Measurements from ENCODE around the gene HEXIM1. TPM values are rescaled to one million over a fixed set of nuclear protein-coding genes. Genes with fewer than 3 reads are reported as not detected.

Gene HEXIM1
- polyA plus RNA-seq, 3 donors from 2014 or later = 1.1 to 7.2 (median 3.0) TPM

DNA sequence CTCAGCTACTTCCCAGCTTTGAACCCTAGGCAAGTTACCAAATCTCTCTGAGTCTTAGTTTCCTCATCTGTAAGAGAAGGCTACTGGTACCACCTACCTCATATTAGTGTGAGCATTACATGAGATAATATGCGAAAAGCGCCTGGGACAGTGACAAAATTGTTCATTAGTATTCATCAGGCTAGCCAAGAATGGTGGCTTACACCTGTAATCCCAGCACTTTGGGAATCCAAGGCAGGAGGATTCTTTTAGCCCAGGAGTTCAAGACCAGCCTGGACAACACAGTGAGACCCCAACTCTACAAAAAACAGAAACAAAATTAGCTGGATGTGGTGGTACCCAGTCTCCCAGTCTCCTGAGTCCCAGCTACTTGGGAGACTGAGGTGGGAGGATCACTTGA is 19.3 kb upstream of the HEXIM1 start:
- no peak overlapping the region for H3K4me3 Mint-ChIP-seq
- peaks cover 4 to 5% of the 10 kb centered on the region in 2 donors for H3K4me1 Mint-ChIP-seq
- H3K27me3 Mint-ChIP-seq (ENCODE audit: low read depth in 3 of 3) = peaks cover 4 to 7% (median 5%) of the 10 kb centered on the region in 3 donors
- no peaks in the 10 kb centered on the region for H3K36me3 Mint-ChIP-seq
- no peak for DNase-seq
- no peak overlapping the region for H3K27ac Mint-ChIP-seq
- H3K9me3 Mint-ChIP-seq = no peaks in the 10 kb centered on the region

DNA sequence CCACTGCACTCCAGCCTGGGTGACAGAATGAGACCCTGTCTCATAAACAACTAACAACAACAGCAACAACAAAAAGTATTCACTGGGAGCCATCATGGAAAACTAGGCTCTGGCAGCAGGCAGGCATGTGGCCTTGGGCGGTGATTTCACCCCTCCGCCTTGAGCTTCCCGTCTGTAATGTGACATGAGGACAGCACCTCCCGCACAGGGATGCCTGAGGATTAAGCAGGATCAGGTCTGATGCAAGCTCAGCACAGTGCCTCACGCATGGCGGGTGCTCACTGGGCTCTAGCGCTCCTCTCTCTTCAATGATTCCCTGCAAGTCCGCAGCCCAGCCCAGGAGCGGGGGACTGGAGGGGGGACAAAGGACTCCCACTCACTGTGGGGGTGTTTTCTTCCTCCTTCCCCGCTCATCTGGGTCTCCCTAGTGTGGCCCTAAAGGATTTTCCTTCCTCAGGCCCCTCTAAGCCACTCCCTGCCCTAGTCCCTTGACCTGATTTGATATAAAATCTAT is 18.8 kb upstream of the HEXIM1 start:
- Mint-ChIP-seq H3K27ac (no peak overlapping the region), H3K36me3 (no peaks in the 10 kb centered on the region), H3K4me3 (no peak overlapping the region), H3K27me3 (ENCODE audit: low read depth in 3 of 3) (peaks cover 4 to 7% (median 5%) of the 10 kb centered on the region in 3 donors), H3K9me3 (no peaks in the 10 kb centered on the region), H3K4me1 (peaks cover 4 to 6% of the 10 kb centered on the region in 2 donors)
- DNase-seq = no peak

DNA sequence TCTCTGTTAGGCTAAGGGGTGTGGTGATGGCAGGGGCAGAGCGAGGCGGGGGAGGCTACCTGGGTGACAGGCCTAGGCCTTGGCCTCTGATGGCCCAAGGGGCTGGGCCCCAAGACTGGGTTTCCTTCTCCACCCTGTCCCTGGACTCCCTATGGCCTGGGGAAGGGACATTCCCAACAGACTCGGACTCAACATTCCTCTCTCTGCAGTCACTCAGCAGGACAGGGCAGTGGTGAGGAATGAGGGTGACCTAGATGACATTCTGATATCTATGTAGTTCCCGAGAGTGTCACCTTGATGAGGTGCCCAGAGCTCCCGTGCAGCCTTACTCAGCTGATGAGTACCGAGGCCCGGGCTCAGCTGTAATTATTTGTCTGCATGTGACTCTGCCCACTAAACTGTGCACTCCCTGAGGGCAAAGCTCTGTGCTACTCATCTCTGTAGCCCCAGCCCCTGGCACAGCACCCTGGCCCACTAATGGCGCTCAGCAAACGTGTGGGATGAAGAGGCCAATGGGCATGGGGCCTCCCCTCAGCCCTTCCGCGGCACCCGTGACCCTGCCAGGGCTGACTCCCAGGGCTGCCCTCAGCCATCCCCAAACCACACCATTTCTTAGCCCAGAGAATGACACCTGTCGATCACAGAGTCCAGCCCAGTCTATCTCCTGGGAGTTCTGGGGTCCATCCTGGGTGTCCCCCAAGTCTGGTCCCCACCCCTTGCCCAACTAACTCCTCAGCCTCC is 18.2 kb upstream of the HEXIM1 start:
- no peak overlapping the region for H3K27ac Mint-ChIP-seq
- H3K9me3 Mint-ChIP-seq = no peaks in the 10 kb centered on the region
- H3K36me3 Mint-ChIP-seq = no peaks in the 10 kb centered on the region
- H3K27me3 Mint-ChIP-seq (ENCODE audit: low read depth in 3 of 3) = peaks cover 4 to 7% (median 6%) of the 10 kb centered on the region in 3 donors
- peak overlapping the region in 1 of 5 donors; percentile 47 for H3K4me3 Mint-ChIP-seq
- H3K4me1 Mint-ChIP-seq = peaks cover 6 to 8% of the 10 kb centered on the region in 2 donors
- no peak for DNase-seq

DNA sequence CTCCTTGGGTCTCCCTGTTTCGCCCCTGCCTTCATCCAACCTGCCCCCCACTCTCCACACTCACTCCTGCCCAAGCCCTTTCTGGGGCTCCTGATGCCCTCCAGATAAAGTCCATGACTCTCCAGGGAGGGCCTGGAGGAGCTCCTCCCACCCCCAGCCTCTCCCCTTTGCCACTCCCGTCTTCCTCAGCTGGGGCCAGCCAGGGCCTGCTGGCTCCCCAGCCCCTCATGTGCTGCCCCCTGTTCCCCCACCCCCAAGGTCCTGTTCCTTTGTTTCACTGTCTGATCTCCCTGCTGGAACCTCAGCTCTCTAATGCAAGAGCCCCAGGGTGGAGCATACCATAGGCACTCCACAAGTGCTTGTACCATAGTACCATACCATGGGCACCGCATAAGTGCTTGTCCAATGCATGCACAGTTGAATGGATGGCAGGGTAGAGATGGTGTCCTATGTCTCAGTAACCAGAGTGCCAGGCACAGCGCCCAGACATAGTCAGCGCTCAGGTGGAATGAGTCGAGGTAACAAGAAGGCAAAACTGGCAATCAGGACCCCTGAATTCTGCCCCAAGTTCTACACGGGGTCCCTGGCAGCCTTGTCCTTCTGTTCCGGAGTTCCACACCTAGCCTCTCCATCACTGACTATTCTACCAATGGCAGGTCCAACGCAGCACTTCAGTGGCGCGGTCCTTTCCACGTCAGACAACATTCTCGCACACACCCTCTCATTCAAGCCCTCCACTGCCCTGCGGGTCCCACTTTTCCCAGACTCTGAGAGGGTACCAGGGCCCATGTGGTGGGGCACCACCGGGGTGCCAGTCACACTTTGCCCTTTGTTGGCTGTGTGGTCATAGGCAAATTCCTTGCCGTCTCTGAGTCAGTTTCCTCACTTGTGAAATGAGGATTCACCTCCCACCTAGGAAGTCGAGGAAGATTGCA is 17.3 kb upstream of the HEXIM1 start:
- no peaks in the 10 kb centered on the region for H3K36me3 Mint-ChIP-seq
- DNase-seq = no peak
- peaks cover 12 to 16% of the 10 kb centered on the region in 2 donors for H3K4me1 Mint-ChIP-seq
- H3K9me3 Mint-ChIP-seq = no peaks in the 10 kb centered on the region
- H3K4me3 Mint-ChIP-seq = peak overlapping the region; percentile 44 to 93 (median 57)
- H3K27ac Mint-ChIP-seq = no peak overlapping the region
- peaks cover 8 to 10% (median 9%) of the 10 kb centered on the region in 3 donors for H3K27me3 Mint-ChIP-seq (ENCODE audit: low read depth in 3 of 3)

GRCh38 chr17:45131616-45132319 is 16.5 kb upstream of the HEXIM1 start:
- peak; percentile 38 to 48 (median 41) for DNase-seq
- no peaks in the 10 kb centered on the region for H3K9me3 Mint-ChIP-seq
- H3K4me1 Mint-ChIP-seq = peaks cover 19 to 22% of the 10 kb centered on the region in 2 donors
- no peak overlapping the region for H3K27ac Mint-ChIP-seq
- peaks cover 8 to 10% (median 9%) of the 10 kb centered on the region in 3 donors for H3K27me3 Mint-ChIP-seq (ENCODE audit: low read depth in 3 of 3)
- H3K36me3 Mint-ChIP-seq = no peaks in the 10 kb centered on the region
- peak overlapping the region; percentile 57 to 93 (median 58) for H3K4me3 Mint-ChIP-seq

DNA sequence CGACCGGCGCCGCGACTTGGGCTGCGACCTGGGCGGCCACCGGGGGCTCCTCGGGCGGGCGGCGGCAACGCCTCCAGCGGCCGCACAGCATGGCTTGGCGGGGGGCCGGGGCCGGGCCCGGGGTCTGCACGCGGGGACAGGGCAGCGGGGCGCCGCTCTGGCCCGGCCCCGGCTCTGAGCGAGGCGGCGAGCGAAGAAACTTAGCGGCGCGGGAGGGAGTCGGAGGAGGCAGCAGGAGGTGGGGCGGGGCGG is 16.0 kb upstream of the HEXIM1 start, which contains the start of gene PLCD3:
Gene PLCD3 (minus strand): TSS at position 196 of the 252 bp plus-strand sequence. CDS start 105 bp downstream, at position 91.
- Mint-ChIP-seq H3K27me3 (ENCODE audit: low read depth in 3 of 3) (peaks cover 8 to 10% (median 9%) of the 10 kb centered on the region in 3 donors), H3K4me1 (peaks cover 19 to 22% of the 10 kb centered on the region in 2 donors), H3K9me3 (no peaks in the 10 kb centered on the region), H3K4me3 (peak within 1 kb of the TSS; percentile 91 to 95 (median 93)), H3K36me3 (no peaks in the 10 kb centered on the region), H3K27ac (peak within 1 kb of the TSS; percentile 78 to 92 (median 87))
- no peak for DNase-seq

GRCh38 chr17:45132572-45133463 is 15.5 kb upstream of the HEXIM1 start:
- Mint-ChIP-seq H3K4me1 (peaks cover 19 to 22% of the 10 kb centered on the region in 2 donors), H3K36me3 (no peaks in the 10 kb centered on the region), H3K9me3 (no peaks in the 10 kb centered on the region), H3K27me3 (ENCODE audit: low read depth in 3 of 3) (peaks cover 5 to 12% (median 8%) of the 10 kb centered on the region in 3 donors), H3K27ac (peak overlapping the region; percentile 78 to 92 (median 87)), H3K4me3 (peak overlapping the region; percentile 91 to 95 (median 93))
- DNase-seq = peak; percentile 68 to 73 (median 72)

DNA sequence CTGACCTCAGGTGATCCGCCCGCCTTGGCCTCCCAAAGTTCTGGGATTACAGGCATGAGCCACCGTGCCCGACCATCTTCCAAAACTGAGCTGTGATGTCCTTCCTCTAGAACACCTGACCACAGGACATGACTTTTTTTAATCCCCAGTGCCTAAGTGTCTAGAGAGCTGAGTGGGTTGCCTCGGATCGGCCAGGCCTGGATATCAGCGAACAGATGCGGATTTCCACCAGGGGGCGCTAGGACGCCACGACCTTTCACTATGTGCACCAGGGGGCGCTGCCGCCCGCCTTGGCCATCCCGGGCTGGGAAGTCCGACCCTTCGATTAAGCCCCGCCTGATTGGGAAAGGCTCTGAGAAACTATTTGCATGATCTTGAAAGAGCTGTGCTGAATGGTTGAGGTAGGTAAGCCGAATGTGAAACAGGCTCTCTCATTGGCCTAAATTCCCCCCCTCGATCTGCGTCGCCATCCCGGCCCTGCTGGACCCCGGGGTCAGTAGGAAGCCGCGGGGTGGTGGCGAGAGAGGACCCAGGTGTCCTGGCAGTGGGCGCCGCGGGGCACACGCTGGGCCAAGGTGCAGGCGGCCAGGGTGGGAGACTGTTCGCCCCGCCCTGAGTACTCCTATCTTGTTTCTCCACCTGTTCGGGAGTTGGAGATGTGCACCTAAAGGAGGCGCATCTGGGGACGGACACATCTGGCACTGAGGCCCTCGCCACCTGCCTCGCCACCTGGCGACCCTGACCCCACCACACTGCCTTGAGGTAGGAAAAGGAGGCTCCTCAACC is 12.9 kb upstream of the HEXIM1 start, which contains the start of gene ACBD4:
Gene ACBD4 (plus strand): TSS at position 496 of the 786 bp plus-strand sequence. CDS start 458 bp downstream, outside the sequence.
- DNase-seq = peak; percentile 98
- Mint-ChIP-seq H3K9me3 (no peaks in the 10 kb centered on the region), H3K27me3 (ENCODE audit: low read depth in 3 of 3) (peaks cover 4 to 10% (median 8%) of the 10 kb centered on the region in 3 donors), H3K27ac (peak within 1 kb of the TSS; percentile 55 to 86 (median 76)), H3K4me3 (peak within 1 kb of the TSS; percentile 82 to 88 (median 86)), H3K4me1 (peaks cover 19 to 22% of the 10 kb centered on the region in 2 donors), H3K36me3 (no peaks in the 10 kb centered on the region)

DNA sequence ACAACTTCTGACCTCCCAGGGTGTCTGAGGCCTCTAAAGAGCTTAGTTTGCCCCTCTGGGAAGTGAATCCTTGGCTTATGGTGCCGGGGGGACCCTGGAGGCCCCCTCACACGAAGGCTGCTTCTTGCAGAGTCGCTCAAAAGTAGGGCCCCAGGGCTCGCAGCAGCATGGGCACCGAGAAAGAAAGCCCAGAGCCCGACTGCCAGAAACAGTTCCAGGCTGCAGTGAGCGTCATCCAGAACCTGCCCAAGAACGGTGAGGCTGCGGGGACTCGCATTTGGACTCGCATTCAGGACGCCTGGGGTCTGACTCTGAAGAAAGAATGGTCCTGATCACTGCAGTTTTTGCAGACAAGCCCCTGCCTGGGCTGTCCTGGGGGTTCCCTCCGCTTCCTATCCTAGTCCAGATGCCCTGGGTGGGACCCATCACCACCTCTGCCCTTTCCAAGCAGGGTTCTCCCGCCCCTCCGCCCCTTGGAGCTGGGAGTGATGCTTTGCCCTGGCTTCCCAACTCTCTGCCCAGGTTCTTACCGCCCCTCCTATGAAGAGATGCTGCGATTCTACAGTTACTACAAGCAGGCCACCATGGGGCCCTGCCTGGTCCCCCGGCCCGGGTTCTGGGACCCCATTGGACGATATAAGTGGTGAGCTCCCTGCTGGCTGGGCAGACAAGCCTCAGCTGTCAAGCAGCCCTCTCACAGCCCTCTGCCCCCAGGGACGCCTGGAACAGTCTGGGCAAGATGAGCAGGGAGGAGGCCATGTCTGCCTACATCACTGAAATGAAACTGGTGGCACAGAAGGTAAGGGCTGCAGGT is 12.1 kb upstream of the HEXIM1 start:
- H3K27me3 Mint-ChIP-seq (ENCODE audit: low read depth in 3 of 3) = peaks cover 4 to 10% (median 7%) of the 10 kb centered on the region in 3 donors
- peaks cover 0 to 3% (median 0%) of the 10 kb centered on the region in 3 donors for H3K36me3 Mint-ChIP-seq
- peaks cover 21 to 28% of the 10 kb centered on the region in 2 donors for H3K4me1 Mint-ChIP-seq
- H3K27ac Mint-ChIP-seq = peak overlapping the region; percentile 55 to 86 (median 76)
- no peak for DNase-seq
- H3K4me3 Mint-ChIP-seq = peak overlapping the region; percentile 82 to 88 (median 86)
- no peaks in the 10 kb centered on the region for H3K9me3 Mint-ChIP-seq

DNA sequence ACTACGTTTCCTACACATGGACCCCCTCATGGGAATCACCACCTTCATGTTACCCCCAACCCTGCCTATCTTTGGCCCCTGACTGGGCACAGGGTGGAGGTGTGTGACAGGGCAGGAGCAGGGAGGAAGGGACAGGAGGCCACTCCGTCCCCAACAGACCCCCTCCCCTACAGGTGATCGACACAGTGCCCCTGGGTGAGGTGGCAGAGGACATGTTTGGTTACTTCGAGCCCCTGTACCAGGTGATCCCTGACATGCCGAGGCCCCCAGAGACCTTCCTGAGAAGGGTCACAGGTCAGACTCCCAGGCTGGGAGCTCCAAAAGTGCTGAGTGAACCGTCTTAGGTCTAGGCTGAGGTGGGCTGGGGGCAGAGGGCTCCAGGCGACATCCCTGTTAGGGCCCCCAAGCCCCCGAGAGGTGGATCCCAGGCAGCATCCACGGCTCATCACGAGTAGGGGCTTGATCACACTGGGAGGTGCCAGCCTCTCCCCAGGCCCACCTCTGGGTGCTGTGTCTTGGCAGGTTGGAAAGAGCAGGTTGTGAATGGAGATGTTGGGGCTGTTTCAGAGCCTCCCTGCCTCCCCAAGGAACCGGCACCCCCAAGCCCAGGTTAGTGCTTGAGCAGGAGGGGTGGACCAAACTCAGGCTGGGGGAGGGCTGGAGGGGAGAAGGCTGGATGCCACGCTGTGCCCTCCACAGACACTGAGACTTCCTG is 11.3 kb upstream of the HEXIM1 start:
- H3K4me1 Mint-ChIP-seq = peaks cover 26 to 36% of the 10 kb centered on the region in 2 donors
- DNase-seq = no peak
- peak overlapping the region in 1 of 6 donors; percentile 12 for H3K27ac Mint-ChIP-seq
- H3K27me3 Mint-ChIP-seq (ENCODE audit: low read depth in 3 of 3) = peaks cover 4 to 10% (median 7%) of the 10 kb centered on the region in 3 donors
- peaks cover 0 to 4% (median 0%) of the 10 kb centered on the region in 3 donors for H3K36me3 Mint-ChIP-seq
- H3K9me3 Mint-ChIP-seq = no peaks in the 10 kb centered on the region
- H3K4me3 Mint-ChIP-seq = peak overlapping the region; percentile 79 to 88 (median 85)

Data from immature natural killer cell (primary cell).